ENCODE measurements around the gene DNAJC1. TPM values are rescaled to one million over a fixed set of nuclear protein-coding genes. Genes with fewer than 3 reads are reported as not detected.

Gene DNAJC1
- total RNA-seq, 1 experiment from 2014 or later, result 35.8 TPM

DNA sequence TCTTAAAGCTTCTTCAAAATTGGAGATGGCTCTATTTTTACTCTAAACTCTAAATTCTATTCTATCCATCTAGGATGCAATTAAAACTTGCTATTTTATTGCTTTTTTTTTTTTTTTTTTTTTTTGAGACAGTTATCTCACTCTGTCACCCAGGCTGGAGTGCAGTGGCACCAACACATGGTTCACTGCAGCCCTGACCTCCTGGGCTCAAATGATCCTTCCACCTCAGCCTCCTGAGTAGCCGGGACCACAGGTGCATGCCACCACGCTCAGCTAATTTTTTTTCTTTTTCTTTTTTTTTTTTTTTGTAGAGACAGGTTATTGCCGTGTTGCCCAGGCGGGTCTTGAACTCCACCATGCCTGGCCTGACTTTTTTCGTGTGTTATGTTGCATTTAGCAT lies 41.2 kb downstream of the DNAJC1 start:
- no peak for DNase-seq (ENCODE audit: low read depth)

DNA sequence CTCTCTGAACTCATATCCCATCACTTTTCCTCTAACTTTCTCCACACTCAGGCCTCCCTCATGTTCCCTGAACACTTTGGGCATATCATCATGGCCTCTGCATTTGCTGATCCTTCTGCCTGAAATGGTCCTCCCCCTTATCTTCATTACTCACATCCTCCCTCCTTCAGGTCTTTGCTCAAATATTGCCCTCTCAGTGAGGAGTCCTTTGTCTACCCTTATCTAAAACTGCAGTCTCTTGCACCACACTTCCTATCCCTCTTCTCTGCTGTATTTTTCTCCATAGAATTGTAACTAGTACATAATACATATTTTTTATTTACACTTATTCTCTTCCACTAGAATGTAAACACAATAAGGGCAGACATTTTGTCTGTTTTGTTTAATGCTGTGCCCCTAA lies 41.7 kb downstream of the DNAJC1 start:
- DNase-seq (ENCODE audit: low read depth), result no peak

DNA sequence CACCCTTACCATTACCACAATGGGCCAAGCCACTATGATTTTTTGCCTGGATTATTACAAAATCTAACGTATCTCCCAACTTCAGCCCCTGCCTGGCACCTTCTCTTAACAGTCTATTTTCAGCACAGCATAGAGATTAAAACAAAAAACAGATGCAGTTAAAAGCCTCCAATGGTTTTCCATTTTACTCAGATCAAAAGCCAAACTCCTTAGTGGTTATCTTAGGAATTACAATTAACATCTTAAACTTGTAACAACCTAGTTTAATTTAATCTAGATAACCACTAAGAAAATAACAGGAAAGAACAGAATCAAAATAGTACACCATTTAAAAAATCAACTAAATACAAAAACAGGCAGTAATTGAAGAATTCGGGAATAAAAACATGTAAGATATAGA lies 43.5 kb downstream of the DNAJC1 start:
- DNase-seq (ENCODE audit: low read depth), result no peak

GRCh38 chr10:21954690-21955089 lies 48.8 kb downstream of the DNAJC1 start:
- DNase-seq (ENCODE audit: low read depth), result no peak

DNA sequence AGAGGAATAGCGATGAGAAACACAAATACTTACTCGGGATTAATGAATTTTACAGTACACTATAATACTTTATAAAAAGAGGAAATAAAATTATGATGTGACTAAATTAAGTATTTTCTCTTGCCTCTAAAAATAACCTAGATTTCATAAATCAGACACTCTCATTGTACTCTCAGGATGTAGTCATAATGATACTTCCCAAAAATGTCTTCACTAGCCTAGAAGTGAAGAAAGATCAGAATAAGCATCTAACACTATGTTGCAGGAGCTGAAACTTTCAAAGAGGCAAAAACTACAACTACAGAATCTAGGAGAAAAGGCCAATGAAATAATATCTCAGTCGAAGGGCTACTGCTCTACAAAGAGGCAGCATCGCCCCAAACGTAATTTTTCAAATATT lies 49.4 kb downstream of the DNAJC1 start:
- no peak for DNase-seq (ENCODE audit: low read depth)

DNA sequence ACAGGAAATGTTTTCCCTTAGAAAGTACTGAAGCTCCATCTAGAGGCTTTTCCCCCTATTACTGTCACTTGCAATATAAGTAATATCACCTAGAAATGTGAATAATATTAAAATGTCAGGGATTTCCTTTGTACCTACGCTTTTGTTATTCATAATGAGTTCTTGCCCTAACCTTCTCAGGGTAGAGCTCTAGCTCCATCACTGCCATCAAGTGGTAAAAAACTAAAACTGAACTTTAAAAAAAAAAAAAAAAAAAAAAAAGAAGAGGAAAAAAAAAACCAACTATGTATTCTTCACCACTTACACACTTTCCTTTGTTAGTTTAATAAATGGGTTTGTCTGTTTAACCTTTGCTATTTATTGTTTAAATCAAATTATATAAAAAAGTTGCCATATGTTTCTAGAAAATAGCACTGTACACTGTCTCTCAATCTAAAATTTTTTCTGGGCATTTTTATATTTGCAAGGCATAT lies 49.9 kb downstream of the DNAJC1 start:
- peak; percentile 66 for DNase-seq (ENCODE audit: low read depth)

DNA sequence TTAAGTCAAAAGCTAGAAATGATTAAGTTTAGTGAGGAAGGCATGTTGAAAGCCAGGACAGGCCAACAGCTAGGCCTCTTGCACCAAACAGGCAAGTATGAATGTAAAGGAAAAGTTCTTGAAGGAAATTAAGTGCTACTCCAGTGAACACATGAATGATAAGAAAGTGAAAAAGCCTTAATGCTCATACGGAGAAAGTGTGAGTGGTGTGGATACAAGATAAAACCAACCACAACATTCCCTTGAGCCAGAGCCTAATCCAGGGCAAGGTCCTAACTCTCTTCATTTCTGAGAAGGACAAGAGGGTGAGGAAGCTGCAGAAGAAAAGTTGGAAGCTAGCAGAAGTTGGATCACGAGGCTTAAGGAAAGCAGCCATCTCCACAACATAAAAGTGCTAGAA lies 53.0 kb downstream of the DNAJC1 start:
- DNase-seq (ENCODE audit: low read depth), result no peak

GRCh38 chr10:21946946-21947345 lies 56.6 kb downstream of the DNAJC1 start:
- DNase-seq (ENCODE audit: low read depth), result no peak

DNA sequence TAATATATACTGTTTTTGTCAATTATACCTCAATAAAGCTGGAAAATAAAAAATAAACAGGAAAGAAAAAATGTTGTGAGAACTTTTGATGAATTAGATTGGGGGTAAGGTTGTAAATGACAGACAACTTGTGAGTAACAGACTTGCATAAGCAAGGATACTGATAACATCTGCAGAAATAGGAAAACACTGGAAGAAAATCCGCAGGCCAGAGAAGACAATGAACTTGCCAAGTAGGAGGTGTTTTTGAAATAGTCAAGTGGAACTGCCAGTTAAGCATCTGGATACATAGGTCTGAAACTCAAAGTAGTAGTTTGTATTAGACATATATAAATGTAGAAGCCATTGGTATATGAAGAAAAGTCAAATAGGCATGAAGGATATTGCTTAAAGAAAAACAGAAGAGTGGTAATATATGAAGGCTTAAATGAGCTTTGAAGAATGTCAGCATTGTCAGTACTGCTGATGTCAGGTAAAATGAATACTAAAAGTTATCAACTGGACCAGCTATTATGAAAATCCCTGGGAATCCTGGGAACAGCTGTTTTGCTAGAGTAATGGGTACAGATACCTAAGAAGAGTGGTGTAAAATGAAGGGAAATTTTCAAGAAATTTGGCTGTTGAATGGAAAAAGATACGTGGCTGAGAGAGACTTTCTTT lies 58.7 kb downstream of the DNAJC1 start:
- DNase-seq (ENCODE audit: low read depth), result no peak

DNA sequence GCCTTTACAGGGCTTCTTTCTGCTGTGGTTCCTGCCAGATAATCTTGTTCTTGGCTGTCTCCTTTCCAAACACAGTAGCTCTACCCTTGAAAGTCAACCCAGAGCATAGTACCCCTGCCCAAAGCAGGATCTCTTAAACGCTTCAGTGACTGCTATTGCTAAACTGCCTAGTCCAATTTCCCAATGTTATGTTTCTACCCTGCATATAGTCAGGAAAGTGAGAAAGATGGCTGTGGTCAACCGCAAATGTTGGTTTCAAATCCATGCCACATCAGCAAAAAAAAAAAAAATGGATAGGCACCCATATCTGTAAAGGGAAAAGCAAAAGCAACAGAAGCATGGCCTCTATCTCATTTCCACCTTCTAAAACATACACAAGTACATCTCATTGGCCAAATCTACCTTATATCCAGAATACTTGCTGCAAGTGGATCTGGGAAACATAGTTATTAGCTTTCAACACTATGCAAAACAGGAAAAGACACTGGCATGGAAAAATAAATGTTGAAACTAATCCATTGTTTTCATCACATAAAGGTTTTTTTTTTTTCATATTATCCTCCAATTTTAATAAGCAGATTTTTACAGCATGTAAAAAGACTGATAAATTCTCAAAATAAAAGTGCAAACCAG lies 59.8 kb downstream of the DNAJC1 start:
- DNase-seq (ENCODE audit: low read depth), result no peak

- no peak for DNase-seq (ENCODE audit: low read depth)
Measured at GRCh38 chr10:21935439-21936023, 68.0 kb downstream of the DNAJC1 start.

- no peak for DNase-seq (ENCODE audit: low read depth)
Measured at GRCh38 chr10:21934307-21934706, 69.2 kb downstream of the DNAJC1 start.

- no peak for DNase-seq (ENCODE audit: low read depth)
Measured at GRCh38 chr10:21929070-21929469, 74.5 kb downstream of the DNAJC1 start.

DNA sequence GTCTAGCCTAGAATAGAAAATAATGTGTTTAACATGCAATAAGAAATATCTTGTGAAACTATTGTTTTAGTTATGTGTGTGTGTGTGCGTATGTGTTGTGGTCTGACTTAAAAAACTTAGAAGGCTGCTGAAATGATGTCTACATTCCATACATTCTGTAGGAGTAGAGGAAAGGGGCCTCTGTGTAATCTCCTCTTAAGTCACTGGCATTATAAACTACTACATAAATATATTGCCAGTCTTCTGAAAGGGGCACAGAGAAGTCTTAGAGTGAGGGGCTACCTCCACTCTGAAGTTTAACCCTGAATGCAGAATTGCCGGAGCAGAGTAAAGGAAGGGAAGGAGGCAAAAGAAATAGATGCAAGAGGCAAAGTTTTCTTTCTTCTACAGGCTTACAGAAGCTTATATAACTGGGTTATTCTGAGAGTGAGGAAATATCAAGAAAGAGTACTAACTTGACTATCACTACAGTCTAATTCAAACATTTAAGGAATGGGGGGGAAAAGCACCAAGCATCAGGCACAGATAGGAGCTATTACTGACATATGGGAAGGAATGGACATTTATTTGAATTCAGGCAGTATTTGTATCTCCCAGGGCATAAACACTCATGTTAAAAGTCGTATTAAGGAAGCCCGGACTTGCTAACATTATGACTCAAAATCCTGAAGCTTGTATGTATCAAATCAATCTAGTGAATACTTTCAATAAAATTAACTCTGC lies 75.7 kb downstream of the DNAJC1 start:
- no peak for DNase-seq (ENCODE audit: low read depth)

DNA sequence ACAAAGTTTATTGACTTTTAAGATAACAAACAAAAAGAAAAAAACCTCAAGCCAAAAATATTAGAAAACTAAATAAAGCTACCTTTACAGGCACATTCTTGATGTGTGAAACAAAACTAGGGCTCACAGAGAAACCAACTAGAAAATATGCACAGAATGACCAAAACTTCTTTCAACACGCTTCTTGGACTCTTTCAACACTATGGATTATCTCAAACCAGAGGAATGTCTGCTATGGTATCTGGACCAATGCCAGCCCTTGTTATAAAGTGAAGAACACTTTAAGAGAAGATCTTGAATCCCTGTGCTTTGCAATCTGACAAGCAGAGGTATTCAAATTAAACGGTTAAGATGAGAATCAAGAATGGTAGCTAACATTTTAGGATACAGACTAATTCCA lies 76.6 kb downstream of the DNAJC1 start:
- peak; percentile 94 for DNase-seq (ENCODE audit: low read depth)

DNA sequence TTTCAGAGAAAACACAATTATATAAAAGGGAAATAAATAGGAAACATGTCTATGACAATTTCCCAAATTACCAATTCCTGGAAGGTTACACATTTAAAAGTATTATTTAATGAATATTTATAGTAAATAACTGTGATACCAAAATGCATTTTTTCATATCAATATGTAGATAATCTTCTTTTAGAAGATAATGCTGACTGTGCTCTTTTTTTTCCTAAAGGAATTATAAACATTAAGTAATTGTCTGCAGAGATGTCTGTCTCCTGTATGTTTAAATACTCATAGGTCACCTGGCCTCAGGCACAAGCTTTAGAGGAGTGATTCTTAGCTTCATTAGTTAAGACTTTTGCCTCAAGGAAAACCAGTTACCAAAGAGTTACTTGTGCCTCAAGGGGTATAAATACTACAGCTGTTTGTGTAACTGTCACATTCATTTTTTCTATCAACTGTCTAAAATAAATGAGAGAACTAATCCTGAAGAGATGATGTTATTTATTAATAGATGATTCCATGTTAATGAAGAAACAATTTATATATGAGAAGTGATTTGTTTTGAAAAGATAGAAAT lies 77.1 kb downstream of the DNAJC1 start:
- no peak for DNase-seq (ENCODE audit: low read depth)

GRCh38 chr10:21925851-21926250 lies 77.7 kb downstream of the DNAJC1 start:
- DNase-seq (ENCODE audit: low read depth), result no peak

DNA sequence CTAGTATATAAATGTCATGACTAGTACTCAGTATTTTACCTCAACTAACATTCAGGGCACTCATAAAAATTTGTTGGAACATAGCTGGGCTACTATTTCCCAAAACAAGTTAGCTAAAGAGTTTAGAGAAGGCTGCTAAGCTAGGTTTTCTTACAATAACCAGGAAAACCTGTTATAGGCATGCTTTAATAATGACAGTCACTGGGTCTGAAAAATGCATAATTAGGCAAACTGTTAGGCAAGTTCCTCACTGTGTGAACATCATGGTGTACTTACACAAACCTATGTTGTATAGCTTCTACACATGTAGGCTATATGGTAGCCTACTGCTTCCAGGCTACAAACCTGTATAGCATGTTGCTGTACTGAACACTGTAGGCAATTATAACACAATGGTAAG lies 79.0 kb downstream of the DNAJC1 start:
- no peak for DNase-seq (ENCODE audit: low read depth)

- DNase-seq (ENCODE audit: low read depth), result no peak
Measured at GRCh38 chr10:21920633-21921032, 82.9 kb downstream of the DNAJC1 start.

GRCh38 chr10:21919906-21920305 lies 83.6 kb downstream of the DNAJC1 start:
- no peak for DNase-seq (ENCODE audit: low read depth)

DNA sequence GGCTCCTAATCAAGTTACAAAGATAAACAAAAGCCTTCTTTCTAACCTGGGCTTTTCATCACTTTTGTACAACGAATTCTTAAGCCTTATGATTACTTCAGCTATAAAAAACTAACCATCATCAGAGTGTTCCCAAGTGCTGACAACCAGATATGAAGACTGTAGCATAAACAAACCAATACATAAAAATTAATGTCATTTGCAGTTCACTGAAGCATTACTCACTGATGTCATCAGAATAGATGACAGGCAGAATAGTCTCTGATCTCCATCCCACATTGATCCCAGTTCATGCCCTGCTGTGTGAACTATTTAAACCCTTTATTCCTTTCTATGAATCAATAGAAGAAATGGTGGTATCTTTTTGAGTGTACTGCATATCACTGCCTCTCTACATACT lies 84.4 kb downstream of the DNAJC1 start:
- DNase-seq (ENCODE audit: low read depth), result no peak

DNA sequence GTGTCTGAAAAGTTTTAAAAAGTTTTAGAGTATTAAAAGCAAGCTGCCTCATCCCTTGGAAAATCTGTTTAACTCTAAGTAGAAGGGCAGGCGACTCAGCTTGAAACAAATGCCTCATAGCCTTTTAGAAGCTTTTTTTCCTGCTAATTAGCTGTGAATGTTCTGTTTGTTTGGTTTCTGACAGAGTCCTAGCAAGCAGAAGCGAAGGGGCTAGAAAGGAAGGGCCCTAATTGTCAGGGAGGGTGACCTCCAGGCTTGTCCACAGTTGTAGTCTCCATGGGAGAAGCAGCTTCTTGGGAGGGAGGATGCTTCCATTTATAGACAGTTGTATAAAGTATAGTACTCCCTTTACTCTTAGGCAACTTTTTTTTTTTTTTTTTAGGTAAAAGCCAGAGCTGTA lies 90.9 kb downstream of the DNAJC1 start:
- no peak for DNase-seq (ENCODE audit: low read depth)
